HL-60/S4 treated with phorbol 12-myristate 13-acetate at 8.2 ng/mL for 4 days and 3 days (cell line): Measurements from ENCODE around the gene CDK11A.
"Not testable (repeated sequence)": the region's sequence is repeated elsewhere in the genome, so short reads cannot be mapped to it uniquely, and the experiment has no call there.

ENCODE experiments used
- in situ Hi-C: fragments of 300-500 bp; cut with MboI; formaldehyde crosslinking; loops from 2 replicates; pipeline ENCODE4 v1.15.0; 2022; ENCODE audit warnings: low sequenced_read_pairs

CDK11A gene

GRCh38 chr1:1684031-1684681, 40.0 kb downstream of the CDK11A start:
- in situ Hi-C loops: no loop called here

- in situ Hi-C loops: no loop called here
These were observed 40.9 kb downstream of the CDK11A start for GRCh38 chr1:1683104-1683905.

- in situ Hi-C loops: no loop called here
These were observed 43.3 kb downstream of the CDK11A start for GRCh38 chr1:1680912-1681273.

GRCh38 chr1:1680031-1680911, 43.9 kb downstream of the CDK11A start:
- in situ Hi-C loops: no loop called here

GRCh38 chr1:1678581-1679380, 45.4 kb downstream of the CDK11A start:
- in situ Hi-C loops: no loop called here

- in situ Hi-C loops: no loop called here
These were observed 46.2 kb downstream of the CDK11A start for GRCh38 chr1:1677718-1678580.

GRCh38 chr1:1676087-1676486, 48.1 kb downstream of the CDK11A start:
- in situ Hi-C loops: not testable (repeated sequence)

- in situ Hi-C loops: not testable (repeated sequence)
These were observed 48.9 kb downstream of the CDK11A start for GRCh38 chr1:1675218-1675617.

GRCh38 chr1:1674806-1675205, 49.4 kb downstream of the CDK11A start:
- in situ Hi-C loops: not testable (repeated sequence)

- in situ Hi-C loops: no loop called here
These were observed 51.8 kb downstream of the CDK11A start for GRCh38 chr1:1672181-1672965.

GRCh38 chr1:1671365-1672119, 52.6 kb downstream of the CDK11A start:
- in situ Hi-C loops: no loop called here

GRCh38 chr1:1670866-1671265, 53.3 kb downstream of the CDK11A start:
- in situ Hi-C loops: no loop called here

- in situ Hi-C loops: no loop called here
These were observed 54.4 kb downstream of the CDK11A start for GRCh38 chr1:1669468-1670440.

GRCh38 chr1:1666526-1666925, 57.6 kb downstream of the CDK11A start:
- in situ Hi-C loops: no loop called here

GRCh38 chr1:1665815-1666251, 58.3 kb downstream of the CDK11A start:
- in situ Hi-C loops: no loop called here

- in situ Hi-C loops: no loop called here
These were observed 59.0 kb downstream of the CDK11A start for GRCh38 chr1:1664941-1665814.
